ENCODE data around the gene NGF. TPM values are rescaled to one million over a fixed set of nuclear protein-coding genes. Genes with fewer than 3 reads are reported as not detected.

NGF gene
- total and polyA plus RNA-seq, 2 of the 4 experiments (the other 2 are of a cell fraction): 12.5 to 21.7 TPM

DNA sequence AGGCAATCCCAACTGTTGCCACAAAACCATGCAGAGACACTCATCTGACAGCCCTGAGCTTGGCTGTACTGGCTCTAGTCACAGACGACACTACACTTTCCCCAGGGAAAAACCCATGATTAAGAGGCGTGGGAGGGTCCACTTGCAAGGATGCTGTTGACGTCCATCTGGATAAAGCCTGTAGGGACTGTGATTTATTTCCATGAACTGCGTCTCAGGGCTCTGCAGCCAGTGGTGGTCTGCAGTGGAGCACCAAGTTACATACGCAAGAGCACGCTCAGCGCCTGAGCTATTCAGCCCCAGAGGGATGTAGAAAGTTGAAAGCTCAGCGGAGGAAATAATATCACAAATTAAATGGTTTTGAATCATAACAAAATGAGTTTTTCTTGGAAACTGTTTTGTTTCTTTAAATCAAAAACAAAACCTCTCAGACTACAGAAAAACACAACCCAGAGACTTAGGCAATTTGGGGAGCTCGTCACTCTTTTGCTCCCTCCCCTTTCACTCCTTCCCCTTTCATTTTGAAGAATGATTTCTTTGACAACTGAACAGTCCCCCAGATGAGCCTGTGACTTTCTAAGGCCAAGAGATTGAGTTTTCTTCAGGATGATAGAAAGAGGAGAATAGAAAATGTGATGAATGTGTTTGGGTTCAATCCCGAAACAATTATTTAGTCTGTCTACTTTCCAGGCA, 71.2 kb downstream of the NGF start:
- Histone ChIP-seq H3K27me3 (ENCODE audit: control insufficient read depth, insufficient read depth, low read length) (no peaks in the 10 kb centered on the region), H4K8ac (ENCODE audit: low read depth in 2 of 2, low read length in 2 of 2) (no peak overlapping the region), H3K79me1 (ENCODE audit: low read depth in 1 of 2, low read length in 2 of 2) (no peaks in the 10 kb centered on the region), H4K20me1 (ENCODE audit: insufficient read depth, low read length) (no peaks in the 10 kb centered on the region), H4K5ac (ENCODE audit: low read depth, low read length) (no peak overlapping the region), H2AK5ac (ENCODE audit: low read depth, low read length) (no peak overlapping the region), H3K56ac (ENCODE audit: extremely low read depth, insufficient read depth, low read length) (no peak overlapping the region), H3K14ac (replicated peaks; ENCODE audit: low read depth, low read length) (no peak overlapping the region), H2BK20ac (ENCODE audit: low read depth, low read length) (no peak overlapping the region), H3K27ac (ENCODE audit: insufficient read depth, low read length) (no peak overlapping the region), H2BK15ac (ENCODE audit: low read depth, low read length) (no peak overlapping the region), H3K4me1 (ENCODE audit: control insufficient read depth, insufficient read depth, low read length) (no peaks in the 10 kb centered on the region), H3K18ac (ENCODE audit: low read depth, low read length) (no peak overlapping the region), H2BK5ac (ENCODE audit: low read depth, low read length, poor library complexity, severe bottlenecking) (no peak overlapping the region), H3K36me3 (ENCODE audit: control insufficient read depth, insufficient read depth, low read length) (no peaks in the 10 kb centered on the region), H3K4me3 (ENCODE audit: insufficient read depth, low read depth, low read length) (no peak overlapping the region), H4K91ac (ENCODE audit: insufficient read depth, low read depth, low read length) (no peak overlapping the region), H3K9ac (ENCODE audit: low read depth, low read length) (no peak overlapping the region), H3K9me3 (ENCODE audit: control insufficient read depth, insufficient read depth, low read length) (no peaks in the 10 kb centered on the region), H3K9me1 (ENCODE audit: insufficient read depth, low read length) (no peaks in the 10 kb centered on the region), H3K4me2 (ENCODE audit: low read depth, low read length) (no peak overlapping the region), H2AFZ (replicated peaks; ENCODE audit: low read length, poor library complexity) (no peak overlapping the region), H2AK9ac (replicated peaks; ENCODE audit: low read depth, low read length, poor library complexity) (no peak overlapping the region), H2BK120ac (ENCODE audit: low read depth, low read length) (no peak overlapping the region), H3K23ac (ENCODE audit: low read depth, low read length) (no peak overlapping the region), H3K4ac (ENCODE audit: low read depth, low read length) (no peak overlapping the region)
- in situ Hi-C loops (cut with MboI; ENCODE audit: low sequenced_read_pairs): no loop called here
- dilution Hi-C loops (cut with HindIII; ENCODE audit: low sequenced_read_pairs, unreplicated experiment): no loop called here
- TF ChIP-seq CHD1 (IDR thresholded peaks at IDR 0.05; ENCODE audit: low read depth, low read length): no peak
- ChIA-PET CTCF (no interaction called here), POLR2A (ENCODE audit: unreplicated experiment) (no interaction called here)
- no TSS peak for BruUV-seq (replicated peaks)
- DNase-seq (peak; percentile 60), ATAC-seq (ENCODE audit: low read depth) (no peak)
- intact Hi-C loops (cut with micrococcal nuclease): no loop called here
- WGBS, 2 experiments (ENCODE audit: extremely low coverage in 2 of 2, insufficient read length in 1 of 2): 58% methylated on average over 3 of the region's 10 CpGs; no CpG with 5 or more reads in 1 of the 2 experiments

Data from IMR-90 (cell line).